Breast epithelium (tissue), 3 donors: ENCODE results near the gene GPR31.

Source experiments
- POLR2A ChIP-seq: fragments of 450-650 bp; IDR thresholded peaks from one replicate; pipeline ENCODE4 v1.6.1; 2016; ENCODE audit warnings: antibody characterized with exemption, mild to moderate bottlenecking, moderate library complexity
- POLR2AphosphoS5 ChIP-seq, 3 donors: sonication (generic); formaldehyde crosslinking; IDR thresholded peaks; one replicate each; pipeline ENCODE4 v1.6.1; 2017; ENCODE audit warnings: antibody characterized with exemption in 3 of 3
- TF ChIP-seq, protein P1 (sequence below), 3 donors: fragments of 450-650 bp; IDR thresholded peaks; one replicate each; pipeline ENCODE4 v1.5.1; 2016 to 2017; ENCODE audit warnings: antibody characterized with exemption in 3 of 3, mild to moderate bottlenecking in 3 of 3, moderate library complexity in 3 of 3

DNA sequence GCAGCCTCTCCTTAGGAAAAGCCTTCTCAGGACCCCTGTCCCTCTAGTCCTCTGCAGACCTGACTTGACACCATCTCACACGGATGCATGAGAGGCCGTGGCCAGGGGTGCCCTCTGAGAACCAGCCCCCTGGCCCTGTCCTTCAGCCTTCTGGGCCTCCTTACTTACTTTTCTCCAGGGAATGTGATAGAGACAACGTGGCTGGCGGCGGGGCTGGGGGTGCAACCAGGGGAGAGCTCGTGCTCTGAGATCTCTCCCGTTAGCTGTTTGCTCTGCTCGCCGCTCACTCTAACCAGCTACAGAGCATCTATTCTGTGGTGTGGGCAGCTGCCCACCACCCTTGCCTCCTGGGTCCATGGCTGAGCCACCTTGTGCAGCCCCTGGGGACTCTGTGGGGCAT lies 14.7 kb downstream of the GPR31 start:
- TF ChIP-seq, protein P1, sequence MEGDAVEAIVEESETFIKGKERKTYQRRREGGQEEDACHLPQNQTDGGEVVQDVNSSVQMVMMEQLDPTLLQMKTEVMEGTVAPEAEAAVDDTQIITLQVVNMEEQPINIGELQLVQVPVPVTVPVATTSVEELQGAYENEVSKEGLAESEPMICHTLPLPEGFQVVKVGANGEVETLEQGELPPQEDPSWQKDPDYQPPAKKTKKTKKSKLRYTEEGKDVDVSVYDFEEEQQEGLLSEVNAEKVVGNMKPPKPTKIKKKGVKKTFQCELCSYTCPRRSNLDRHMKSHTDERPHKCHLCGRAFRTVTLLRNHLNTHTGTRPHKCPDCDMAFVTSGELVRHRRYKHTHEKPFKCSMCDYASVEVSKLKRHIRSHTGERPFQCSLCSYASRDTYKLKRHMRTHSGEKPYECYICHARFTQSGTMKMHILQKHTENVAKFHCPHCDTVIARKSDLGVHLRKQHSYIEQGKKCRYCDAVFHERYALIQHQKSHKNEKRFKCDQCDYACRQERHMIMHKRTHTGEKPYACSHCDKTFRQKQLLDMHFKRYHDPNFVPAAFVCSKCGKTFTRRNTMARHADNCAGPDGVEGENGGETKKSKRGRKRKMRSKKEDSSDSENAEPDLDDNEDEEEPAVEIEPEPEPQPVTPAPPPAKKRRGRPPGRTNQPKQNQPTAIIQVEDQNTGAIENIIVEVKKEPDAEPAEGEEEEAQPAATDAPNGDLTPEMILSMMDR (IDR thresholded peaks at IDR 0.05): no peak
- TF ChIP-seq POLR2AphosphoS5 (IDR thresholded peaks at IDR 0.05) (no peak), POLR2A (no peak)
